Mammary epithelial cell (primary cell): ENCODE measurements around the gene SCN1A.

Experiments
- EZH2 ChIP-seq: IDR thresholded peaks from 2 replicates; pipeline ENCODE4 v1.6.1; 2012; ENCODE audit warnings: low read length, inconsistent platforms, borderline replicate concordance
- TF ChIP-seq, protein P1 (sequence below), 2 donors: IDR thresholded peaks in 1 of 2; conservative IDR thresholded peaks in 1 of 2; 2 replicates each; pipeline ENCODE4 v1.5.1; 2011 to 2012; ENCODE audit warnings: inconsistent platforms in 2 of 2, low read length in 2 of 2, mild to moderate bottlenecking in 2 of 2, control low read depth in 1 of 2, low read depth in 1 of 2; ENCODE audit not compliant: insufficient read depth in 1 of 2; ENCODE audit errors: extremely low read depth in 1 of 2

DNA sequence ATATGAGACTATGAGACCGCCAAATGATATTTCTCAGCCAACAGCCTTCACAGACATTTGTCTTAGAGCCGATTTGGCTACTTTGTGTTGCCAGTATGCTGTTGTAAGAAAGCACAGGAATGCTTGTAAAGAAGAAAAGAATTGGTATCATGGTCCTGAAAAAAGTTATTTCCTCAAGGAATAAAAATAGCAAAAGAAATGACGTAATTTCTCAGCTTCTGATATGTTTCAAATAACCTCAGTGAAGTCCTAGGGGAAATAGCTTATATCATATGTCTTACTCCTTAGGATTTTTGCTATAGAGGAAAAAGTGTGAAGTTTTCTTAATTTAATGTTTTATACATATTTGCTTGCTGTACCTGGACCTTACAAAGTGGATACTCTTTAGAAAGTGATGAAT is 23.0 kb downstream of the SCN1A start:
- TF ChIP-seq, protein P1, sequence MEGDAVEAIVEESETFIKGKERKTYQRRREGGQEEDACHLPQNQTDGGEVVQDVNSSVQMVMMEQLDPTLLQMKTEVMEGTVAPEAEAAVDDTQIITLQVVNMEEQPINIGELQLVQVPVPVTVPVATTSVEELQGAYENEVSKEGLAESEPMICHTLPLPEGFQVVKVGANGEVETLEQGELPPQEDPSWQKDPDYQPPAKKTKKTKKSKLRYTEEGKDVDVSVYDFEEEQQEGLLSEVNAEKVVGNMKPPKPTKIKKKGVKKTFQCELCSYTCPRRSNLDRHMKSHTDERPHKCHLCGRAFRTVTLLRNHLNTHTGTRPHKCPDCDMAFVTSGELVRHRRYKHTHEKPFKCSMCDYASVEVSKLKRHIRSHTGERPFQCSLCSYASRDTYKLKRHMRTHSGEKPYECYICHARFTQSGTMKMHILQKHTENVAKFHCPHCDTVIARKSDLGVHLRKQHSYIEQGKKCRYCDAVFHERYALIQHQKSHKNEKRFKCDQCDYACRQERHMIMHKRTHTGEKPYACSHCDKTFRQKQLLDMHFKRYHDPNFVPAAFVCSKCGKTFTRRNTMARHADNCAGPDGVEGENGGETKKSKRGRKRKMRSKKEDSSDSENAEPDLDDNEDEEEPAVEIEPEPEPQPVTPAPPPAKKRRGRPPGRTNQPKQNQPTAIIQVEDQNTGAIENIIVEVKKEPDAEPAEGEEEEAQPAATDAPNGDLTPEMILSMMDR (conservative IDR thresholded peaks at IDR 0.05 in 1 of 2, IDR thresholded peaks at IDR 0.05 in 1 of 2; ENCODE audit: extremely low read depth in 1 of 2, insufficient read depth in 1 of 2, low read depth in 1 of 2, low read length in 2 of 2): no peak
- no peak for TF ChIP-seq EZH2
